GM23248 (cell line): ENCODE data around the gene PSMF1.

Experiments
- EZH2 ChIP-seq: fragments of 200-600 bp; sonication (generic); IDR thresholded peaks from 2 replicates; pipeline ENCODE4 v1.6.1; 2018; ENCODE audit warnings: antibody characterized with exemption, mild to moderate bottlenecking; ENCODE audit not compliant: insufficient read depth, poor library complexity, severe bottlenecking
- EZH2phosphoT487 ChIP-seq: fragments of 200-600 bp; sonication (generic); IDR thresholded peaks from 2 replicates; pipeline ENCODE4 v1.6.1; 2018; ENCODE audit warnings: antibody characterized with exemption, moderate library complexity, mild to moderate bottlenecking, low read depth; ENCODE audit not compliant: insufficient read depth

DNA sequence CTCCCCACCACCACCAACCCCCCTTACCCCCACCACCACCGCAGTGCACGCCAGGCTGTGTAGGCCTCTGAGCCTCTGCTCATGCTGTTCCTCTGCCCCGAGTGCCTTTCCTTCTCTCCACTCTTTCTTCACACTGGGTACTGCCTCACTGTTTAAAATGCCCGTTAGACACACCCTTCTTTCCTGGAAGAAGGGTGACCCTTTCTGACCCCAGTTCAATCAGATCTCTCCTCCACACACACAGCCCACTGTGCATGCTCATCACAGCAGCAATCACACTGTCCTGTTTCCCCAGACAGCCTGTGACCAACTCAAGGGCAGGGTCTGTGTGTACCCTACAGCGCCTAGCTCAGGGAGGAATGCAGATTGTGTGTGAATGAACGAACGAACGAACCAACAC lies 56.4 kb downstream of the PSMF1 start:
- TF ChIP-seq EZH2phosphoT487 (no peak), EZH2 (no peak)
